Epithelial cell of proximal tubule (primary cell): ENCODE data around the gene CSF1. TPM values are rescaled to one million over a fixed set of nuclear protein-coding genes. Genes with fewer than 3 reads are reported as not detected.
"Not testable (repeated sequence)": the region's sequence is repeated elsewhere in the genome, so short reads cannot be mapped to it uniquely, and the experiment has no call there.

ENCODE experiments used
- DNase-seq: peaks from one replicate; pipeline ENCODE4 v3.0.0-alpha.2; 2011; ENCODE audit warnings: low read depth
- H3K4me3 ChIP-seq: 2 replicates; pipeline ENCODE4 v1.5.1; 2011; ENCODE audit warnings: low read depth, mild to moderate bottlenecking, low read length
- total RNA-seq: library from RNA; depleted of rRNA; stranded (reverse); fragments of >200 nt; gene quantifications from 2 replicates; pipeline ENCODE4 v1.2.3, GENCODE V29; 2015
- TF ChIP-seq, protein P1 (sequence below): conservative IDR thresholded peaks from 2 replicates; pipeline ENCODE4 v1.5.1; 2012; ENCODE audit warnings: low read depth, mild to moderate bottlenecking, low read length

Gene CSF1
- total RNA-seq, 1 donor from 2014 or later, result 20.1 TPM

DNA sequence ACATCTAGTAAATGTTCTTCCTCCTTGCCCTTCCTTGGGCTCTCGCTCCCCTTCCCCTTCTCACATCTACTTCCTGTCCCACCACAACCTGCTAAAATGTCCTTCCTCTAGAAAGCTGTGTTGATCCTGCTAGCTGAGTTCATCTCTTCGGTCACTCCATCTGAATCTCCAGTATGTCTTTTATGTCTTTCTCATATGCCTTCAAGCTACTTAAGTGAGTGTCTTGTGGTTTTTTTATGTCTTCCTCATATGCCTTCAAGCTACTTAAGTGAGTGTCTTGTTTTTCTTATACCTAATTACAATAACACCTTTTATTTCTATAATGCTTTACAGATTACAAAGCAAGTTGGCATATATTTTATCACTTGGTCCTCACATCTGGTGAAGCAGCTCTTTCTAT lies 33.9 kb downstream of the CSF1 start:
- TF ChIP-seq, protein P1, sequence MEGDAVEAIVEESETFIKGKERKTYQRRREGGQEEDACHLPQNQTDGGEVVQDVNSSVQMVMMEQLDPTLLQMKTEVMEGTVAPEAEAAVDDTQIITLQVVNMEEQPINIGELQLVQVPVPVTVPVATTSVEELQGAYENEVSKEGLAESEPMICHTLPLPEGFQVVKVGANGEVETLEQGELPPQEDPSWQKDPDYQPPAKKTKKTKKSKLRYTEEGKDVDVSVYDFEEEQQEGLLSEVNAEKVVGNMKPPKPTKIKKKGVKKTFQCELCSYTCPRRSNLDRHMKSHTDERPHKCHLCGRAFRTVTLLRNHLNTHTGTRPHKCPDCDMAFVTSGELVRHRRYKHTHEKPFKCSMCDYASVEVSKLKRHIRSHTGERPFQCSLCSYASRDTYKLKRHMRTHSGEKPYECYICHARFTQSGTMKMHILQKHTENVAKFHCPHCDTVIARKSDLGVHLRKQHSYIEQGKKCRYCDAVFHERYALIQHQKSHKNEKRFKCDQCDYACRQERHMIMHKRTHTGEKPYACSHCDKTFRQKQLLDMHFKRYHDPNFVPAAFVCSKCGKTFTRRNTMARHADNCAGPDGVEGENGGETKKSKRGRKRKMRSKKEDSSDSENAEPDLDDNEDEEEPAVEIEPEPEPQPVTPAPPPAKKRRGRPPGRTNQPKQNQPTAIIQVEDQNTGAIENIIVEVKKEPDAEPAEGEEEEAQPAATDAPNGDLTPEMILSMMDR, result no peak
- DNase-seq, result no peak
- no peak overlapping the region for H3K4me3 ChIP-seq

DNA sequence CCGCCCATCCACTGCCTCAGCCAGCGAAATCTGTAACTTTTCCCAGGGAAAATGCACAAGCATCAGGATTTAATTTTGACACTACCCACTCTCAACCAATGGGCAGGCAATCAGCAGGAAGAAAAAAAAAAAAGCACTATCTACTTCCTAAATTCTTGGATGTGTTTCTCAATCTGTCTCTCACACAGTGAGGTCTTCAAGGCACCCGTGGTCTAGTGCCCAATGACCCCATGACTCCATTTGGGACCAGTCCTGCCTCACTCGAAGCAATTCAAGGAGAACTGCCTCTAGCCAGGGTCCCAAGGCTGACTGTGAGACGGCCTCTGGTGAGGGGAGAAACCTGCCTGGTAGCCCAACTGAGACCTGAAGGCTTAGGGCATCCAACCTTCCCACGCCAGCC lies 35.9 kb downstream of the CSF1 start:
- no peak for DNase-seq
- TF ChIP-seq, protein P1, result no peak
- no peak overlapping the region for H3K4me3 ChIP-seq

DNA sequence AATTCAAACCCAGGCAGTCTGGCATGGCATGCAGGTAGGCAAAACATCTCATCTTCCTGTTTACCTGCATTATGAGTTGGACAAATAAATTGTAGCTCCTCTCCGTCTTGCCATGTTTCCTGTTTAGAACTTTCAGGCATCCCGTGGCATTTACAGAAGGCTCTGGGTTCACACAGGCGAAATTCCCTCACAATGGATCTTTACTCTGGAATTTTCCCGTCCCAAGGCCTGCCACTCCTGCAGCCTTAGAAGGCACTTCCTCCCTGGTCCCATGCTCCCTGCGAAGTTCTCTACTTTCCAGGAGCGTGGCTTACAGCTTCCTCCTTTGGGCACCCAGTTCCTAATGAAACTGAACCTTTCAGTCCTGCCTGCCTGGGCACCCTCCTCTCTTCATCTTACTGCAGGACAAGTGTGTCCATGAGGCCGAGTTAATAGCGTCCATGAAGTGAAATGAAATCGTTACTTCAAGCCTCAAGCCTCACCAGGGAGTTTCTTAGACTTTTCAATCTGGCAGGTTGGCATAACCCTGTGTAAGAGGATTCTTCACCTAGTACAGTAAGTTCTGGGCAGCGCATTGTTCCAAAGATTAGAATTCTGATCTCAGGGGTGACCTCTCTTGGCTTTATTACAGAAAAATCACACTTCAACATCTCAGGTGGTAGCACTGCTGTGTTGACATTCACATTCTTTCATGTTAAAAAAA lies 37.1 kb downstream of the CSF1 start:
- no peak overlapping the region for H3K4me3 ChIP-seq
- no peak for DNase-seq
- TF ChIP-seq, protein P1, result no peak

DNA sequence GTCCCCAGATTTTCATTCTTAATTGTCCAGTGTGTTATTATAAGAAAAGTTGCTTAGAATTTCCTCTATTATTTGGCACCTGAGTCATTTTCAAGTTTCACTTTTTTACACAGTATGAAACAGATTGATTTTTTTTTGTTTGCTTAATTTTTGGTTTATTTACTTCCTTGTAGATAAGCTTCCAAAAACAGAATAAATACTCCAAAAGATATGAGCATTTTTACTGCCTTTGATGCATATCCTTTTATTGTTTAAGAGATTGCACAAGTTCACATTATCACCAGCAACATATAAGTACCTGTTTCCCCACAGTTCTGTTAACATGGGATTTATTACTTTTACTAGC lies 37.6 kb downstream of the CSF1 start:
- H3K4me3 ChIP-seq, result no peak overlapping the region
- TF ChIP-seq, protein P1, result no peak
- no peak for DNase-seq

DNA sequence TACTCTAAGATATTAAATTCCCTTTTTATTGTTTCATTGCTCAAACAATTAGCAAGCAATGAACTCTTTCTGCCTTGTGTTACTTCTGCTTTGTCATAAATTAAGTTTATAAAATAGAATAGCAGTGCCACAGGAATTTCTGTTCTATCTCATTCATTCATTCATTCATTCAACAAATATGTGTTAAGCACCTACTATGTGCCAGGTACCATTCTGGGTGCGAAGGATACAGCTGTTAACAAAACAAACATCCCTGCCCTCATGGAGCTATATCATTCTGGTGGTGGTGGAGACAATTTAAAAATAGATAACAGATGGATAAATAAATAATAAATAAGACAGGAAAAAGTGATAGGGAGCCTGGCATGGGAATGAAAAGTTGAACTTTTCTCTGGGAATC lies 39.4 kb downstream of the CSF1 start:
- DNase-seq, result no peak
- TF ChIP-seq, protein P1, result no peak
- H3K4me3 ChIP-seq, result no peak overlapping the region

DNA sequence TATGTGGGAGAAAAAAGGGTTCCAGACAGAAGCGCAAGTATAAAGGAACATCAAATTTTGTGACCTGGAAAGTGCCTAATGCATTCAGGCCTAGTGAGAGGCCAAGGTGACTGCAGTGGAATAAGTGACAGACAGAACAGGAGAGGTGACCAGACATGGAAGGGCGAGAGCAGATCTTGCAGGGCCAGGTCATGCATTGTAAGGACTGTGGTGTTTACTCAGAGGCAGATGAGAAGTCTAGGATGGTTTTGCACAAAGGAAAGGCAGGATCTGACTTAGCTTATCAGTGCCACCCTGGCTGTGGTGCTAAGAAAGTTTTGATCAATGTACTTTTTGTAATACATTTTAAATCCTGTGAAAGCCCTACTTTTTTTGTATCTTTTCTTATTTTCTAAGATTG lies 39.9 kb downstream of the CSF1 start:
- H3K4me3 ChIP-seq, result no peak overlapping the region
- no peak for DNase-seq
- TF ChIP-seq, protein P1, result no peak

DNA sequence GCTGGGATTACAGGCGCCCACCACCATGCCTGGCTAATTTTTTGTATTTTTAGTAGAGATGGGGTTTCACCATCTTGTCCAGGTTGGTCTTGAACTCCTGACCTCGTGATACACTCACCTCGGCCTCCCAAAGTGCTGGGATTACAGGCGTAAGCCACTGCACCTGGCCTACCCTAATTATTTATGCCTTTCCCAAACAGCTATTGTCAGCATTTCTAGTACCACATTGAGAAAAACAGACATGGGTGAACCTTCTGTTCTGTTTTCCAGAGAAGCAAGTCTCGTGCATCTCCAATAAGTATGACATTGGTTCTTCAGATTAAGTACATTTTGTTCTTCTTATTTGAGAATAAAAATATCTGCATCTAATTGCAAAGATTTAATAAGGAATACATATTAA lies 40.9 kb downstream of the CSF1 start:
- DNase-seq, result not testable (repeated sequence)

More for the DNA sequence above, 40.9 kb downstream of the CSF1 start:
- H3K4me3 ChIP-seq, result not testable (repeated sequence)
